Measurements from ENCODE around the gene BEAN1. TPM values are rescaled to one million over a fixed set of nuclear protein-coding genes. Genes with fewer than 3 reads are reported as not detected.
A peak's percentile ranks its signal among the peaks of the same experiment; 100 is the strongest.

BEAN1 gene
- total RNA-seq, 4 donors from 2014 or later, result 0.40 TPM; not detected in 3

DNA sequence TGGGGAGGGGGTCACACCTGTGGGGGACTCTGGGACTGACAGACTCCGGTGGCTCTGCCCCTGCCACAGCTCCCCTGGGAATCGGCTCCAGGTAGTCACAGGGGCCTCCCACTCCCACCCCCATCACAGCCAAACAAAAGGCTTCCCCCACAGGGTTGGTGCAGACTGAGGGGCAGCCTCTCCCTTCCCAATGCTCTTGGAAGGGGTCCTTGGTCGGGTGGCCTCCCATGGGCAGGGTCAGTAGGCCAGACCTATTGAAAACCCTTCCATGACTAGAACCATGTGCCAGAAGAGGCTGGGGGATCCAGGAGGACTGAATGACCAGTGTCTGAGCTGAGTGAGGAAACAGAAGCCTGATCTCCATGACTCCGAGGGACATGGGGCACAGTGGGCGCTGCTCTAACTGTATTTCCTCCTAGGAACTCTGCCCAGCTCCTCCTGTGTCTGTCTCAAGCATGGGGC lies 94.2 kb downstream of the BEAN1 start:
- intact Hi-C loops (cut with DNase I; ENCODE audit: low total_unique reads) (no loop called here), in situ Hi-C loops (cut with MboI; ENCODE audit: low pct_ligation_motif_present in 1 of 4, low pct_unique_long_range_greater_than_20kb in 1 of 4, low sequenced_read_pairs in 3 of 4) (no loop called here)
- 90% methylated on average over 5 of the region's 5 CpGs; no CpG with 5 or more reads in 1 of the 2 donors for WGBS, 2 donors (ENCODE audit: low coverage in 1 of 2)
- Histone ChIP-seq H3K4me1 (peaks cover 31 to 85% (median 41%) of the 10 kb centered on the region in 4 donors), H3K27ac (peak overlapping the region; percentile 72 to 99 (median 88)), H3K36me3 (no peaks in the 10 kb centered on the region), H3K4me3 (no peak overlapping the region), H3K27me3 (no peaks in the 10 kb centered on the region), H3K9me3 (no peaks in the 10 kb centered on the region)
- TF ChIP-seq POLR2A (IDR thresholded peaks at IDR 0.05) (no peak), POLR2AphosphoS5 (IDR thresholded peaks at IDR 0.05) (no peak), EP300 (IDR thresholded peaks at IDR 0.05; ENCODE audit: low read depth) (no peak)
- TF ChIP-seq, protein P1, sequence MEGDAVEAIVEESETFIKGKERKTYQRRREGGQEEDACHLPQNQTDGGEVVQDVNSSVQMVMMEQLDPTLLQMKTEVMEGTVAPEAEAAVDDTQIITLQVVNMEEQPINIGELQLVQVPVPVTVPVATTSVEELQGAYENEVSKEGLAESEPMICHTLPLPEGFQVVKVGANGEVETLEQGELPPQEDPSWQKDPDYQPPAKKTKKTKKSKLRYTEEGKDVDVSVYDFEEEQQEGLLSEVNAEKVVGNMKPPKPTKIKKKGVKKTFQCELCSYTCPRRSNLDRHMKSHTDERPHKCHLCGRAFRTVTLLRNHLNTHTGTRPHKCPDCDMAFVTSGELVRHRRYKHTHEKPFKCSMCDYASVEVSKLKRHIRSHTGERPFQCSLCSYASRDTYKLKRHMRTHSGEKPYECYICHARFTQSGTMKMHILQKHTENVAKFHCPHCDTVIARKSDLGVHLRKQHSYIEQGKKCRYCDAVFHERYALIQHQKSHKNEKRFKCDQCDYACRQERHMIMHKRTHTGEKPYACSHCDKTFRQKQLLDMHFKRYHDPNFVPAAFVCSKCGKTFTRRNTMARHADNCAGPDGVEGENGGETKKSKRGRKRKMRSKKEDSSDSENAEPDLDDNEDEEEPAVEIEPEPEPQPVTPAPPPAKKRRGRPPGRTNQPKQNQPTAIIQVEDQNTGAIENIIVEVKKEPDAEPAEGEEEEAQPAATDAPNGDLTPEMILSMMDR (IDR thresholded peaks at IDR 0.05), result no peak
- DNase-seq, result no peak

DNA sequence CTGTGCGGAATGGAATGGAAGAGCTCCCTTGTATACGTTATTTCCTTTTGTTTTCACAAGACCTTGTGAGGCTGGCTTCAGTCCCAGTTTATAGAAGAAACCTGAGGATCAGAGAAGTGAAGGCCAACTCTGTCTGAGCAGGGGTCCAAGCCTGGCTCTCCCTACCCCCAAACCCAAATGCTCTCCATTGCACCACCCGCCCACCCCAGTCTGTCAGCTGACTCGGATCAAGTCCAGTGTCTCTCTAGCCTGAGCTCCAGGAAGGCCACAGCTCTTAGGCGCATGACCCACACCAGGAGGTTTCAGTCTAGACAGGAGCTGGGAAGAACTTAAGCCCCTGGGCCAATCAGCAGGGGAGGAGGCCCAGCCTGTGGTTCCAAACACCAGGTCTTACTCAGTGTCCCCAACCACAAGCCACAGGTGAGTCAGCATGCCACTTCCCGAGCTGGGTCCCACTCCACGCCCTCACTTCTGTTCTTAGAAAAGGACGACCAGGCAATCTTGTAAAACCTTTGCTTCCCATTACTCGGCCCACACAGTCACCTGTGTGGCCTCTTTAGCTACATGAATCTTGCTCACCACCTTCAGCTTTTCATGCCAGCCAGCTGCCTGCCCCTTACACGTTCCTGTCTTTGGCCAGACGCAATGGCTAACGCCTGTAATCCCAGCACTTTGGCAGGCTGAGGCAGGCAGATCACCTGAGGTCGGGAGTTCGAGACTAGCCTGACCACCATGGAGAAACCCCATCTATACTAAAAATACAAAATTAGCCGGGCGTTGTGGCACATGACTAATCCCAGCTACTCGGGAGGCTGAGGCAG lies 95.1 kb downstream of the BEAN1 start:
- Histone ChIP-seq H3K4me1 (peaks cover 25 to 78% (median 35%) of the 10 kb centered on the region in 4 donors), H3K4me3 (no peak overlapping the region), H3K36me3 (no peaks in the 10 kb centered on the region), H3K9me3 (no peaks in the 10 kb centered on the region), H3K27ac (peak overlapping the region; percentile 72 to 99 (median 88)), H3K27me3 (no peaks in the 10 kb centered on the region)
- WGBS, 2 donors (ENCODE audit: low coverage in 1 of 2), result 67 to 83% methylated on average over 1 to 17 of the region's 17 CpGs
- DNase-seq, result peak; percentile 84
- in situ Hi-C loops (cut with MboI; ENCODE audit: low pct_ligation_motif_present in 1 of 4, low pct_unique_long_range_greater_than_20kb in 1 of 4, low sequenced_read_pairs in 3 of 4), result no loop called here
- intact Hi-C loops (cut with DNase I; ENCODE audit: low total_unique reads), result no loop called here
- TF ChIP-seq EP300 (IDR thresholded peaks at IDR 0.05; ENCODE audit: low read depth) (no peak), POLR2AphosphoS5 (IDR thresholded peaks at IDR 0.05) (peak in 1 of 3 donors; percentile 16)

DNA sequence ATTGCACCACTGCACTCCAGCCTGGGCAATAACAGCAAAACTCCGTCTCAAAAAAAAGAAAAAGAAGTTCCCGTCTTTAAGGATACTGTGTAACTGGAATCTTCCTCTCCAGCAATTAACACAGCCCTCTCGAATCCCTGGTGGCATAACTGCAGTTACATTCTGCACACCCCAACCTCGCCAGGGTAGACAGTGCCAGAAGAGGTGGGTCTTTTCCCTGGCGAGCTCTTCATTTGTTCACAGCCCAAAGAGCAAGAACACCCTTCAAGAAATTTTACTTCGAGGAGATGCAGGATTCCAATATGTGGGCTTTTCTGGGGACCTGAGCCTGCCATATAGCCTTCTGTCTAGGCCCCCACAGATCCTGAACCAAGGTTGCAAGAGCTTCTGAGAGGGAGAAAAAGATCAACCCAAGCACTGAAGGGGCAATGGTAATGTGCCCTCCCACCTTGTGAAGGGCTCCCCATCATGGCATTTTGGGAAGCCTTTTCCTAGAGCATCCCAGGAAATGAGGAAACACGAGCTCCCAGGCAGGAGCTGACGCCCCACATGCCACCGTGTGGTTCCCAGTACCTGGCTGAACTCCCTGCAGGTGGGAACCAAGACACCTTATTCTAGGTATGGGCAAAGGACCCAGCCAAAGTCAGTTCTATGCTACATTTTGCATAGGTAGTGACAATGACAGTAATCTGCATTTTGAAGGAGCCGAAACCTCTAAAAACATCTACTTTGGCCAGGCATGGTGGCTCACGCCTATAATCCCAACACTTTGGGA lies 95.9 kb downstream of the BEAN1 start:
- TF ChIP-seq, protein P1 (IDR thresholded peaks at IDR 0.05), result no peak
- TF ChIP-seq EP300 (IDR thresholded peaks at IDR 0.05; ENCODE audit: low read depth) (no peak), POLR2A (IDR thresholded peaks at IDR 0.05) (no peak), POLR2AphosphoS5 (IDR thresholded peaks at IDR 0.05) (no peak)
- Histone ChIP-seq H3K9me3 (no peaks in the 10 kb centered on the region), H3K4me1 (peaks cover 17 to 70% (median 26%) of the 10 kb centered on the region in 4 donors), H3K27me3 (no peaks in the 10 kb centered on the region), H3K36me3 (peaks cover 0 to 3% (median 0%) of the 10 kb centered on the region in 4 donors), H3K4me3 (no peak overlapping the region), H3K27ac (peak overlapping the region; percentile 72 to 99 (median 88))
- intact Hi-C loops (cut with DNase I; ENCODE audit: low total_unique reads), result no loop called here
- DNase-seq, result no peak
- in situ Hi-C loops (cut with MboI; ENCODE audit: low pct_ligation_motif_present in 1 of 4, low pct_unique_long_range_greater_than_20kb in 1 of 4, low sequenced_read_pairs in 3 of 4), result no loop called here
- 69 to 87% methylated on average over 3 to 11 of the region's 11 CpGs for WGBS, 2 donors (ENCODE audit: low coverage in 1 of 2)

- intact Hi-C loops (cut with DNase I; ENCODE audit: low total_unique reads), result no loop called here
- 71 to 74% methylated on average over 5 to 9 of the region's 9 CpGs for WGBS, 2 donors (ENCODE audit: low coverage in 1 of 2)
- Histone ChIP-seq H3K27me3 (no peaks in the 10 kb centered on the region), H3K4me1 (peaks cover 14 to 61% (median 23%) of the 10 kb centered on the region in 4 donors), H3K27ac (peak overlapping the region; percentile 72 to 99 (median 88)), H3K4me3 (no peak overlapping the region), H3K36me3 (peaks cover 0 to 11% (median 0%) of the 10 kb centered on the region in 4 donors), H3K9me3 (no peaks in the 10 kb centered on the region)
- DNase-seq, result peak; percentile 56
- peak in 1 of 3 donors; percentile 12 for TF ChIP-seq POLR2AphosphoS5 (IDR thresholded peaks at IDR 0.05)
- TF ChIP-seq, protein P1 (IDR thresholded peaks at IDR 0.05), result no peak
- in situ Hi-C loops (cut with MboI; ENCODE audit: low pct_ligation_motif_present in 1 of 4, low pct_unique_long_range_greater_than_20kb in 1 of 4, low sequenced_read_pairs in 3 of 4), result no loop called here
Observed at GRCh38 chr16:66523861-66524354, 96.8 kb downstream of the BEAN1 start.

All from transverse colon (tissue), 4 donors.